SU-DHL-6 (cell line): ENCODE measurements around the gene SLC23A2.

Source experiments
- H2AFZ ChIP-seq: fragments of 200-600 bp; sonication (generic); 2 replicates; pipeline ENCODE4 v1.6.1; 2014; ENCODE audit warnings: low read depth, mild to moderate bottlenecking, moderate library complexity, mixed read lengths, antibody characterized with exemption, low read length; ENCODE audit not compliant: severe bottlenecking
- H3F3A ChIP-seq: fragments of 200-600 bp; shearing (Covaris generic); 2 replicates; pipeline ENCODE4 v1.6.0; 2016; ENCODE audit warnings: antibody characterized with exemption, mild to moderate bottlenecking; ENCODE audit not compliant: insufficient read depth
- H3K27ac ChIP-seq: fragments of 200-600 bp; sonication (generic); 2 replicates; pipeline ENCODE4 v1.5.1; 2016; ENCODE audit warnings: low read depth, mild to moderate bottlenecking, low read length, moderate library complexity, mixed read lengths
- H3K27me3 ChIP-seq: fragments of 200-600 bp; sonication (generic), shearing (Covaris generic); 2 replicates; pipeline ENCODE4 v1.6.0; 2014; ENCODE audit warnings: mild to moderate bottlenecking, low read length
- H3K36me3 ChIP-seq: fragments of 200-600 bp; sonication (generic); 2 replicates; pipeline ENCODE4 v1.6.1; 2014; ENCODE audit warnings: mild to moderate bottlenecking, low read length, mixed read lengths
- H3K4me2 ChIP-seq: fragments of 300-600, 200-600 bp; shearing (Covaris generic), sonication (generic); 2 replicates; pipeline ENCODE4 v1.6.0; 2014; ENCODE audit warnings: low read length, low read depth, mild to moderate bottlenecking; ENCODE audit not compliant: poor library complexity, severe bottlenecking
- H3K4me3 ChIP-seq: fragments of 200-600 bp; sonication (generic); 2 replicates; pipeline ENCODE4 v1.5.1; 2014; ENCODE audit warnings: antibody characterized with exemption, low read length, mild to moderate bottlenecking, mixed read lengths; ENCODE audit not compliant: insufficient read depth, poor library complexity, severe bottlenecking
- H3K79me2 ChIP-seq: fragments of 200-600 bp; sonication (generic); 2 replicates; pipeline ENCODE4 v1.6.1; 2014; ENCODE audit warnings: mild to moderate bottlenecking, low read length, moderate library complexity; ENCODE audit not compliant: insufficient read depth
- H3K9ac ChIP-seq: fragments of 200-600 bp; sonication (generic); 2 replicates; pipeline ENCODE4 v1.7.0; 2014; ENCODE audit warnings: mild to moderate bottlenecking, low read length
- H3K9me2 ChIP-seq: fragments of 200-600 bp; sonication (generic); replicated peaks from 2 replicates; pipeline ENCODE4 v1.6.1; 2014; ENCODE audit warnings: low read length; ENCODE audit not compliant: insufficient read depth
- H3K9me3 ChIP-seq: fragments of 200-600 bp; sonication (generic); 2 replicates; pipeline ENCODE4 v1.6.1; 2014; ENCODE audit warnings: low read length, mixed read lengths; ENCODE audit not compliant: insufficient read depth
- H4K20me1 ChIP-seq: fragments of 200-600 bp; sonication (generic); 2 replicates; pipeline ENCODE4 v1.6.1; 2014; ENCODE audit warnings: low read depth, mild to moderate bottlenecking, antibody characterized with exemption, low read length, moderate library complexity, mixed read lengths
- CTCF ChIP-seq: fragments of 200-600 bp; sonication (generic); IDR thresholded peaks from one replicate; pipeline ENCODE4 v1.5.1; 2017; ENCODE audit warnings: antibody characterized with exemption, mild to moderate bottlenecking, low read length, moderate library complexity; ENCODE audit not compliant: insufficient read depth, poor library complexity, severe bottlenecking
- EZH2phosphoT487 ChIP-seq: fragments of 200-600 bp; sonication (generic), shearing (Covaris generic); conservative IDR thresholded peaks from 2 replicates; pipeline ENCODE4 v1.6.1; 2018; ENCODE audit warnings: mild to moderate bottlenecking, antibody characterized with exemption, low read length, moderate library complexity, mixed read lengths

SLC23A2 gene

GRCh38 chr20:4864311-4864752 lies 137.0 kb downstream of the SLC23A2 start:
- no peak overlapping the region for H3K4me3 ChIP-seq
- H3K27ac ChIP-seq: no peak overlapping the region
- H3F3A ChIP-seq: no peaks in the 10 kb centered on the region
- H3K9ac ChIP-seq: no peak overlapping the region
- TF ChIP-seq CTCF: no peak
- no peak for TF ChIP-seq EZH2phosphoT487
- peaks cover 6% of the 10 kb centered on the region; the same call in 1 of the 2 replicates for H3K36me3 ChIP-seq
- no peaks in the 10 kb centered on the region for H4K20me1 ChIP-seq
- no peaks in the 10 kb centered on the region for H3K79me2 ChIP-seq
- no peak overlapping the region for H3K4me2 ChIP-seq
- no peak overlapping the region for H2AFZ ChIP-seq
- H3K9me2 ChIP-seq: no peaks in the 10 kb centered on the region
- H3K27me3 ChIP-seq: no peaks in the 10 kb centered on the region
- H3K9me3 ChIP-seq: no peaks in the 10 kb centered on the region

- H3K27ac ChIP-seq: no peak overlapping the region
- H3K79me2 ChIP-seq: no peaks in the 10 kb centered on the region
- no peak overlapping the region for H3K9ac ChIP-seq
- H3K27me3 ChIP-seq: no peaks in the 10 kb centered on the region
- no peaks in the 10 kb centered on the region for H4K20me1 ChIP-seq
- H3F3A ChIP-seq: no peaks in the 10 kb centered on the region
- no peaks in the 10 kb centered on the region for H3K9me3 ChIP-seq
- H3K9me2 ChIP-seq: no peaks in the 10 kb centered on the region
- TF ChIP-seq EZH2phosphoT487 (no peak), CTCF (no peak)
- no peak overlapping the region for H3K4me3 ChIP-seq
- H2AFZ ChIP-seq: no peak overlapping the region
- no peak overlapping the region for H3K4me2 ChIP-seq
- peaks cover 10% of the 10 kb centered on the region; the same call in 1 of the 2 replicates for H3K36me3 ChIP-seq
Observed at GRCh38 chr20:4862661-4863060, 138.6 kb downstream of the SLC23A2 start.

GRCh38 chr20:4861961-4862360 lies 139.3 kb downstream of the SLC23A2 start:
- no peaks in the 10 kb centered on the region for H3K79me2 ChIP-seq
- H3K4me2 ChIP-seq: no peak overlapping the region
- H3K36me3 ChIP-seq: peaks cover 10% of the 10 kb centered on the region; the same call in 1 of the 2 replicates
- H3K9ac ChIP-seq: no peak overlapping the region
- no peaks in the 10 kb centered on the region for H3F3A ChIP-seq
- TF ChIP-seq CTCF (no peak), EZH2phosphoT487 (no peak)
- no peaks in the 10 kb centered on the region for H3K27me3 ChIP-seq
- H3K4me3 ChIP-seq: no peak overlapping the region
- H2AFZ ChIP-seq: no peak overlapping the region
- H3K27ac ChIP-seq: no peak overlapping the region
- H3K9me3 ChIP-seq: no peaks in the 10 kb centered on the region
- H3K9me2 ChIP-seq: no peaks in the 10 kb centered on the region
- H4K20me1 ChIP-seq: no peaks in the 10 kb centered on the region
